HG03575 (cell line): ENCODE measurements around the gene ADH7.
"Not testable (repeated sequence)": the region's sequence is repeated elsewhere in the genome, so short reads cannot be mapped to it uniquely, and the experiment has no call there.

Source experiments
- ATAC-seq: cut with Tn5 transposase; IDR thresholded peaks from one replicate; pipeline ENCODE4 v1.9.1; 2021; ENCODE audit not compliant: unreplicated experiment, insufficient number of reproducible peaks, low FRiP score; ENCODE audit errors: extremely low read depth

The ADH7 gene

DNA sequence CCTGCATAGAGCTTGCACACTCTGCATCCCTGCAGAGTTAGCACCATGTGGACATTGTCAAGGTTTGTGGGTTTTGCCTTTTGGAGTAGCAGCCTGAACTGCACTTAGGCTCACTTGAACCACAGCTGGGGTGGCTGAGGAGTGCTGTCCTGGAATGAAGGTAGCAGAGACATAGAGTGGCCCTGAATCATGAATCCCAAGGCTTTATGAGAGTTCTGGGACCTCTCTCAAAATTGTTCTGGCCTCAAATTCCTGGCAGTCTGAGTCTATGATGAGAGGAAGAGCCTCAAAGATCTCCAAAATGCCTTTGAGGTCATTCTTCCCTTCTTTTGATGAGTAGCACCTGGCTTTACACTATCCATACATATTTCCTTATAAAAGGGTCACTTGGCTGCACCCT, 45.5 kb downstream of the ADH7 start:
- ATAC-seq, result no peak

DNA sequence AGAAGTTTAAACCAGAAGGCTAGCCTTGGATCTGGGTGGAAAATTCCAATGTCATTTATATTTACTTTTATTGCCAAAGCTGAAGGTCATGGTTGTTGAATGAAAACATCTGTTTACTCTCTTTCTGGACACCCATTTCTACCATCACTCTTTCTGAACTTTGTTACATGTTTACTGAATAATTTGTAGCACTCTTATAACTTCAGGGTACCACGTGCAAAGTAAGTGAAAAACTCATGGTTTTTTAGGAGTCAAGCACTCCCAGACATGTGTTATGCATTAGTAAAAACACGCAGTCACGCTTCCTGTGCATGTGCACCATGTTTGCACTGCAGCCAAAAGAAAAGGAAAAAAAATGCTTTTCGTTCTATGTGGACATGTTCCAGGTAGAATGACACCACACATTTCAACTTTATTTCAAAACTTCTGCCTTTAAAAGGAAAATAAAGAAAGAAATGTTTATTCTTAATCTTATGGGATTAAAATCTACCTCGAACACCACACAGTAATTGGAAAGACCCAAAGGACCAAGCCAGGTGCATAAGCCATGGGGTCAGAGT, 51.2 kb downstream of the ADH7 start:
- no peak for ATAC-seq

DNA sequence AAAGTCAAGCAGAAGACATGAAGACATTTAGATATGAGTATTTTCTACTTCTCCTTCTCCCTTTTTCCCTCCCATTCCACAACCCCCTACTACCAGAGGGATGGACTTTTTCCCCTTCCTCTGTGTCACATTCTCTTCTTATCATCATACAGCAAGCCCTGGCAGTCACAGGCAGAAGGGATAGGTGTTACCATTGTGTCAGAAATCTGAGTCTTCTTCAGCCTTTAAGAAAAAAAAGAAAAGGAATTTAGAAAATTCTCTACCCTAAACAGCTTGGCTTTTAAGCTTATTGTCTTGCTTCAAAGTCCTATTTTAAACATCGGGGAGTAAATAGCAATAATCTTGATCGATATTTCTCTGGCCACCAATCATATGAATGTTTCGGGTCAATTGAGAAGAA, 51.7 kb downstream of the ADH7 start:
- ATAC-seq, result no peak

DNA sequence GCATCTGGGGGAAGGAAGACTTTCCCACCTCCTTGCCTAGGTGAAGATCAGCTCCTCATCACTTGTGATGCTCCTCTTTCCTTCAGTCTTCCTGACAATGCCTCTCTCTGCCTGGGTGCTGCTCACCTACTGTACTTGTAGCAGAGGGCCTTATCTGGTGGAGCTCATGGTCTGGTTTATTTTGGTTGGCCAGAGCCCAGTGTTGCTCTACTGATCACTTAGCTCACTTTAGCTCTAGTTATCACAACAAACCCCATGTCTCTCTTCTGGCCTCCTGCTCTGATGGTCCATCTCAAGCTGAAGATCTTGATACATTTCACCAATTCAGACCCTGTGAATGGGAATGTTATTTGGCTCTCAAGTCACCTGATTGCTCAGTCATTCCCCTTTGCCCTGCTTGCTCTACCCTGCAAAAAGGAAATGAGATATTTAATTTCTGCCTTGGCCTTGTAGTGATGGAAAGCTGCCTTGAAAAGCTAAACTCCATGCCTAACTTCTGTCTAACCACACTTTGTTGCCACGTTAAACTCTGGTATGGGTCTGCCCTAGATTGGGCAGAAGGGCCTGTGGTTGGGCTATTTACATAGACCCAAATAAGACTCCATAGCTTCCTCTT, 52.3 kb downstream of the ADH7 start:
- ATAC-seq, result no peak

DNA sequence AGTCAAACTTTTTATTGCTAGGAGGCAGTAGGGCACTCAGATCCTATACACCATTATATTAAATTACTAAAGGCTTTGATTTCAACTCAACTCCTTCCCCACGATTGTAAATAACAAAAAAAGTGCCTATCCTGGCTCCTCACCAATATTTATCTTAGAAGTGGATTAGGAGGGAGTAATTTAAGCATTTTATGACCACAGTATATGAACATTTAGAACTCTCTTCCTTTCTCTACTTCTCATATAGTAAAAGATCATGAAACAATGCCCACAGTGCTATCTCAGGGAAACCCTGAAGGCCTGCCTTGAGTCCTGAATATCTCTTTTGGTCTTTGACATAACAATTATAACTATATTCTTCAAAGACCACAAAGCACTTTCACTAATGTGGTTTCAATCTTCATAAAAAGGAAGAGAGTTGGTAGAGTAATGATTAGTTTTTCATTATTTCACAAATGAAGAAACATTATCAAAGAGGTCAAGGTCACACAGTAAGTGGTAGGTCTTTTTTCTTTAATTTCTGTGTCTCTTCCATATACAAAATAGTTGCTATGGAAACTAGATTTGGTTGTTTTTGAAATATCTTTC, 53.5 kb downstream of the ADH7 start:
- no peak for ATAC-seq

DNA sequence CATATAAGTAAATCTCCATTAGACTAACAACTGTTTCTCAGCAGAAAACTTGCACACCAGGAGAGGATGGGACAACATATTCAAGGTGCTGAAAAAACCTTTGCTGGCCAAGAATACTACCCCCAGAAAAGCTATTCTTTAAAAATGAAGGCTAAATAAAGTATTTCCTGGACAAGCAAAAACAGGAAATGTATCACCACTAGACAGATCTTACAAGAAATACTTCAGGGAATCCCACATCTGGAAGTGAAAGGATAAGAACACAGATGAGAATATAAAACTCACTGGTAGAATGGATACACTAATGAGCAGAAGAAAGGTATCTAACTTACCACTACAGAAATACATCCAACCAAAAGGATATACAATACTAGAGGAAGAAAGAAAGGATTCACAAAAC, 55.6 kb downstream of the ADH7 start:
- no peak for ATAC-seq

DNA sequence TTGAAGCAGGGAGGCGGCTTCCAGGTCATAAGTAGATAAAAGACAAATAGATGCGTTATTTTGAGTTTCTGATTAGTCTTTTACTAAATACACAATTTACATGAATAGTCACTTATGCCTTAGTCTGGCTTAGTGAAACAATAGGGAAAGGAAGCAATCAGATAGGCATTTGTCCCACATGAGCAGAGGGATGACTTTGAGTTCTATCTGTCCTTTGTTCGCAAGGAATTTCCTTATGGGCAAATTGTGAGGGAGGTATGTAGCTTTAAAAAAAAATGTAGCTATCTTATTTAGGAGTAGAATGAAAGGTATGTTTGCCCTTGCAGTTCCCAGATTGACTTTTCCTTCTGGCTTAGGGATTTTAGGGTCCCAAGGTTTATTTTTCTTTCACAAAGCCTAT, 56.3 kb downstream of the ADH7 start:
- ATAC-seq, result no peak

DNA sequence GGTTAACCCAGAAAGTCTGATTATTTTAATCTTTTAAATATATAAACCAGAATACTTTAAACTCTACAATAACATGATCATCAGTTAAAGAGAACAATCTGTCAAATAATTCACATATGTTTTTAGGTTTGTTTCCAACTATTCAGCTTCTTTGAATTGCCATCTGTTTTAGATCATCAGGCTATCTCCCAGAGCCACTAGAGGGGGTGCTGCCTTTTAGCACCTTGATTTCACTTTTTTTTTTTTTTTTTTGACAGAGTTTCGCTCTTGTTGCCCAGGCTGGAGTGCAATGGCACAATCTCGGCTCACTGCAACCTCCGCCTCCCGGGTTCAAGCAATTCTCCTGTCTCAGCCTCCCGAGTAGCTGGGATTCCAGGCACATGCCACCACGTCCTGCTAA, 57.8 kb downstream of the ADH7 start:
- ATAC-seq, result not testable (repeated sequence)

DNA sequence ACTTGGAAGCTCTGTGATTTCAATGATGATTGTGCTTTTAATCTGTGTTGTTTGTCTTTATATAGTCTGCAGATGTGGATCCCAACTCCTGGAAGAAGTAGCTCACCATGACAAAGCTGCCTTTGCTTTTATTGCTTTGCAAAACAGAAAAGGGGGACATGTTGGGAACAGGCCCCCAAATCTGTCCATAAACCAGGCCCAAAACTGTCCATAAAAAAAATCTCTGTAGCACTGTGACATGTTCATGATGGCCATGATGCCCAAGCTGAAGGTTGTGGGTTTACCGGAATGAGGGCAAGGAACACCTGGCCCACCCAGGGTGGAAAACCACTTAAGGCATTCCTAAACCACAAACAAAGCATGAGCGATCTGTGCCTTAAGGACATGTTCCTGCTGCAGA, 62.7 kb downstream of the ADH7 start:
- not testable (repeated sequence) for ATAC-seq

DNA sequence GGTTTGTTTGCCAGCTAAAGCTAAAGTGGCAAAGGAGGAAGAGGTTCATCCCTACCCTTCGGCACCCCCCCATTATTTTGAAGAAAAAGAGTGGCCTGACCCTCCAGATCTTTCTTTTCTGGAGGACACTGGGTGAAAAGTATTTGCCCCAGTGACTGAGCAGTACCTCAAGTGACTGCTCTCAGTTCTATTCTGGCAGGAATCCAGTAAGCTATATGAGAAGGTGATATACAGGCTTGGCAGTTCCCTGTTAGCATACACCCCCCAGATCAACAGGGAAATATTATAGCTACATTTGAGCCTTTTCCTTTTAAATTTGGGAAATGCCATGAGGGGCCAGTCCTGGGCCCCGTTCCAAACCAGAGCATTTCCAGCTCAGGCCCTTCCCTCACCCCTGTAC, 67.3 kb downstream of the ADH7 start:
- not testable (repeated sequence) for ATAC-seq

DNA sequence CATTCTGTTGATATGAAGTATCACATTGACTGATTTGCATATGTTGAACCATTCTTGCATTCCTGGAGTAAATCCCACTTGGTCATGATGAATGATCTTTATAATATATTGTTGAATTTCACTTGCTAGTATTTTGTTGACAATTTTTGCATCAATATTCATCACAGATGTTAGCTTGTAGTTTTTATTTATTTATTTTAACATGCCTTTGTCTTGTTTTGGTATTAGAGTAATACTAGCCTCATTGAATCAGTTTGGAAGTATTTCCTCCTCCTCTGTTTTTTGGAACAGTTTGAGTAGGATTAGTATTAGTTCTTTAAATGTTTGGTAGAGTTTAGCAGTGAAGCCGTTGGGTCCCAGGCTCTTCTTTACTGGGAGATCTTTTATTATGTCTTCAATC, 68.7 kb downstream of the ADH7 start:
- no peak for ATAC-seq

DNA sequence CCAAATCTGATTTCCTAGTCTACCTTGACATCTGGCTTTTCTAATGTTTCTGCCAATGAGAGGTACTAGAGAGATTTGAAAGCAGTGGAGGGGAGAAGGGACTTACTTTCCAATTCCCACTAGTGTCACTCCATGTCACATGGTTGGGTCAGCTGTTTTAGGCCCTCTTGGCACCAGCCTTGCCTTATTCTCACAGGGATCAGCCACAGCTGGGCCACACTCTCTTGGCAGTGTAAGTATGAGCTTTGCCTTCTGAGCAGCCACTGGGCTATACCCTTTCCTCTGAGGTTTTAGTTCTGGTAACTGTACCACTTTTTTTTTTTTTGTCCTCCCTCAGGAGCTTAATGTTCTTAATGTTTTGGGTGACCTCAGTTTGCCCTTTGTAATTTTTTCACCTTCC, 72.4 kb downstream of the ADH7 start:
- no peak for ATAC-seq
